IgD-negative memory B cell (primary cell): ENCODE results near the gene KNSTRN. TPM values are rescaled to one million over a fixed set of nuclear protein-coding genes. Genes with fewer than 3 reads are reported as not detected.

Experiments used
- polyA plus RNA-seq: library from polyadenylated mRNA; unstranded; fragments of 300-500 nt; fragmentation: Illumina TruSeq; gene quantifications from one replicate; pipeline ENCODE4 v1.2.3, GENCODE V29; 2021

The KNSTRN gene
- polyA plus RNA-seq, 1 donor from 2014 or later: 4.6 TPM

Other genes starting within 250 kb of the KNSTRN start
- gene BUB1B, start 221.7 kb upstream of the KNSTRN start, polyA plus RNA-seq: 0.55 TPM
- not detected for gene PAK6, start 143.7 kb upstream of the KNSTRN start, polyA plus RNA-seq
- not detected for gene ANKRD63, start 99.7 kb upstream of the KNSTRN start, polyA plus RNA-seq
- 20.8 TPM for gene PLCB2, start 74.8 kb upstream of the KNSTRN start, polyA plus RNA-seq
- gene INAFM2, start 59.0 kb upstream of the KNSTRN start, polyA plus RNA-seq: 1.3 TPM
- gene CCDC9B, start 41.8 kb upstream of the KNSTRN start, polyA plus RNA-seq: 0.11 TPM
- not detected for gene PHGR1, start 31.7 kb upstream of the KNSTRN start, polyA plus RNA-seq
- gene DISP2, start 24.5 kb upstream of the KNSTRN start, polyA plus RNA-seq: 0.19 TPM
- 55.5 TPM for gene IVD, start 23.1 kb downstream of the KNSTRN start, polyA plus RNA-seq
- 2.3 TPM for gene BAHD1, start 58.2 kb downstream of the KNSTRN start, polyA plus RNA-seq
- 1.8 TPM for gene CHST14, start 88.3 kb downstream of the KNSTRN start, polyA plus RNA-seq
- gene CCDC32, start 182.3 kb downstream of the KNSTRN start, polyA plus RNA-seq: 131 TPM
- gene RPUSD2, start 186.6 kb downstream of the KNSTRN start, polyA plus RNA-seq: 19.7 TPM
- gene KNL1, start 211.5 kb downstream of the KNSTRN start, polyA plus RNA-seq: 1.1 TPM